ENCODE data around the gene RNASE3.
"Not testable (repeated sequence)": the region's sequence is repeated elsewhere in the genome, so short reads cannot be mapped to it uniquely, and the experiment has no call there.

The RNASE3 gene
- total RNA-seq, result 0 reads per million in 9 experiments

DNA sequence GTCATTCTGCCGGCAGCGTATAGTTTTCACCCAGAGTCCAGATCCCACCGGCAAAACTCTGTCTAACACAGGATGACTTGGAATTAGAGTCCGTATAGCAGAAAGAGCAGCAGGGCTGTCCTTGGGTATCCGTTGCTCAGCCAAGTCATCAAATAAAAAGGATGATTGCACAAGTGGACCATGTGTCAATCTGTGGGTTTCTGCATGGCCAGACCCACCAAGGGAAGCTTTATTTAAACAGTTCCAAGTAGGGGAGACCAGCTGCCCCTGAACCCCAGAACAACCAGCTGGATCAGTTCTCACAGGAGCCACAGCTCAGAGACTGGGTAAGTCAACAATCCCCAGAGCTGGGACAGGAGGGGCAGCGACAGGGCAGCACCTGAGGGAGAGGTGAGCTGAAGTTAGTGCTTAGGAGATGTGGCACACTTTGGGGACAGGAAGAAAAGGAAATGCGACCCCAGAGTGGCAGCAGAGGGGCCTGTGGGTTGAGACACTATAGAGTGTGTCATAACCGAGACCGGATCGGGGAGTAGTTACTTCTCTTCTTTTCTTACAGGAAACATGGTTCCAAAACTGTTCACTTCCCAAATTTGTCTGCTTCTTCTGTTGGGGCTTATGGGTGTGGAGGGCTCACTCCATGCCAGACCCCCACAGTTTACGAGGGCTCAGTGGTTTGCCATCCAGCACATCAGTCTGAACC is at the start of gene RNASE3:
Gene RNASE3 (plus strand): TSS at position 260 of the 700 bp plus-strand sequence. CDS start 302 bp downstream, at position 562.
- H3K4me3 Mint-ChIP-seq; H3K9me3 Mint-ChIP-seq; H3K4me1 Mint-ChIP-seq (ENCODE audit: low read depth in 2 of 2); H3K27ac Mint-ChIP-seq; H3K36me3 Mint-ChIP-seq (ENCODE audit: insufficient read depth); DNase-seq; ATAC-seq (replicated peaks): not testable (repeated sequence)
- H3K27me3 Mint-ChIP-seq, result peaks cover 49 to 66% of the 10 kb centered on the region in 2 donors

DNA sequence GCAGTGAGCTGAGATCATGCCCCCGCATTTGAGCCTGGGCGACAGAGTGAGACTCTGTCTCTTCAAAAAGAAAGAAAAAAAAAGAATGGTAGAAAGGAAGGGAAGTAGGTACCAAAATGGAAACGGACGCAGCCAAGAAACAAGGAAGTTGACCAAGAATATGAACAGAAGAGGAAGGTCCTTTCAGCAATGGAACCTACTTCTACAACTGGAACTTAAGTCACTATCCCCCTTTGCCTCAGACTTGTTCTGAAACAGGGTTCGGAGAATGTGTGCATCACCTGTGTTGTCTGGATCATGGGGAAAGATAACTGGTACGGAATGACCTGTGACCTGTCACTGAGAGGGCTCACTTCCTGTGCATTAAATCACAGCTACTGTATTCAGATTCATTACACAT is 44.6 kb upstream of the RNASE3 start:
- Mint-ChIP-seq H3K36me3 (ENCODE audit: insufficient read depth) (no peaks in the 10 kb centered on the region), H3K4me1 (ENCODE audit: low read depth in 2 of 2) (no peaks in the 10 kb centered on the region), H3K9me3 (no peaks in the 10 kb centered on the region), H3K4me3 (no peak overlapping the region), H3K27me3 (peaks cover 12 to 36% of the 10 kb centered on the region in 2 donors), H3K27ac (no peak overlapping the region)
- ATAC-seq (replicated peaks) (no peak), DNase-seq (no peak)

DNA sequence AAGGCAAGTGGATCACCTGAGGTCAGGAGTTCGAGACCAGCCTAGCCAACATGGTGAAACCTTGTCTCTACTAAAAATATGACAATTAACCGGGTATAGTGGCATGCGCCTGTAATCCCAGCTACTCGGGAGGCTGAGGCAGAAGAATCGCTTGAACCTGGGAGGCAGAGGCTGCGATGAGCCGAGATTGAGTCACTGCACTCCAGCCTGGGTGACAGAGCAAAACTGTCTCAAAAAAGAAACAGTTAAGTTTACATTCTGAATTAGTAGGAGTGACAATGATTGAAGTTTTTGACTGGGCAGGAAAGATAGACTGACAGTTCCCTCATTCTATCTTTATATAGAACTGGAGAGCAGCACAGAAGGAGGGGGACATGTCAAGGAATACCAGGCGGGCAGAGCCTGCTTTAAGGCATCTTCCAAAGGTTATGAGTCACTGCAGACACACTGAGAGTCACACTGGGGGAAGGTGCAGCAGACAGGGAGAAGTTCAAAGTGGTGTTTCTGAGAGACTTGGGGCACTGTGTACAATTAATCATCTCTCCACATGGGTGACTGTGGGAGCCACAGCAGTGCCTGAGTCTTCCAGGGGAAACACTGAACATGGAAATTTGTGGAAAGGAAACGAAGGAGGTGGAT is 42.8 kb upstream of the RNASE3 start:
- Mint-ChIP-seq H3K4me1 (ENCODE audit: low read depth in 2 of 2) (no peaks in the 10 kb centered on the region), H3K27me3 (peaks cover 12 to 36% of the 10 kb centered on the region in 2 donors), H3K36me3 (ENCODE audit: insufficient read depth) (no peaks in the 10 kb centered on the region), H3K9me3 (no peaks in the 10 kb centered on the region), H3K4me3 (no peak overlapping the region), H3K27ac (no peak overlapping the region)
- ATAC-seq (replicated peaks) (no peak), DNase-seq (no peak)

DNA sequence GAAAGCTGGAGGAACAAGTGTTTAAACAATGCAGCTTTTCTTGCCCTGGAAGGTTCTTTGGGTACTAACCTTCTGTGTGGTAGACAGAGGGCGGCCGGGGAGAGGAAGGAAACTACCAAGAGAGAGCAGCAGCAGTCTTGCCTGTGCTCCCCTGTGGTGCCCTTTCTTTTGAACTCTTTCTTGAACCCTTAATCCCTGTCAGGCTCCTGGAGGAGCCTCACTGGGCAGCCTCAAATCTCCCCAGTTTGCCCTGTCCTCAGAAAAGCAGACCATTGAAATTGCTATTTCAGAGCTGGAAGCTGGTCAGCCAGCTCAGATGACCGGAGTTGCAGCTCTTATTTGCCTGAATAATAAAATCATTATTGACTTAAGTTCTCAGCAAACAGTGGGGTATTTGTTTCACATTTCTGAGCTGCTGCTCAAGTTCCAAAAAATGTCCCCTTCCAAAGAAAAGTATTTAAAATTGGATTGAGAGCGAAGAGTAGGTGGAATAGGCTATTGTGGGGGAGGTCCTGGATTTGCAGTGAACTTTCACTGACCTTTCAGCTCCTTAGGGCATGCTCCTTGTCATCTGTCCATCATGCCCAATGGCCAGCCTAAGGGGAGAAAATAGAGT is 42.1 kb upstream of the RNASE3 start:
- no peak for ATAC-seq (replicated peaks)
- Mint-ChIP-seq H3K4me3 (no peak overlapping the region), H3K9me3 (no peaks in the 10 kb centered on the region), H3K4me1 (ENCODE audit: low read depth in 2 of 2) (no peaks in the 10 kb centered on the region), H3K27me3 (peaks cover 12 to 36% of the 10 kb centered on the region in 2 donors), H3K27ac (no peak overlapping the region), H3K36me3 (ENCODE audit: insufficient read depth) (no peaks in the 10 kb centered on the region)
- no peak for DNase-seq

DNA sequence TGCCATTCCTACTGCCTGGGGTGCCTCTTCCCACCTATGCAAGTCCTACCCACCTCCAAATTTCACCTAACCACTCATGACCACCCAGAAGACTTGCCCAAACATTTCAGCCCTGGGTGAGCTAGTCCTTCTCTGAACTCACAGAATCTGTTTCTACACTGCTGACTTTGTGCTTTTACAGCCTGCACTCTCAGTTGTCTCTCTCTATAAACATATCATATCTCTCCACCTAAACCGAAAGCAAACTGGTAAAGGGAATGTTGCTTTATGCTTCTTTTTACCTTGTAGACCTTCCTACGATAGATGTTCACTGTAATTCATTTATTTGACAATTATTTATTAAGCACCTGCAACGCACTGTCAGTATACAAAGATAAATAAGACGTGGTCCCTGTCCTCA is 38.1 kb upstream of the RNASE3 start:
- Mint-ChIP-seq H3K36me3 (ENCODE audit: insufficient read depth) (no peaks in the 10 kb centered on the region), H3K27me3 (peaks cover 20 to 32% of the 10 kb centered on the region in 2 donors), H3K9me3 (no peaks in the 10 kb centered on the region), H3K4me1 (ENCODE audit: low read depth in 2 of 2) (peaks cover 0 to 3% of the 10 kb centered on the region in 2 donors), H3K27ac (no peak overlapping the region), H3K4me3 (no peak overlapping the region)
- ATAC-seq (replicated peaks) (no peak), DNase-seq (no peak)

DNA sequence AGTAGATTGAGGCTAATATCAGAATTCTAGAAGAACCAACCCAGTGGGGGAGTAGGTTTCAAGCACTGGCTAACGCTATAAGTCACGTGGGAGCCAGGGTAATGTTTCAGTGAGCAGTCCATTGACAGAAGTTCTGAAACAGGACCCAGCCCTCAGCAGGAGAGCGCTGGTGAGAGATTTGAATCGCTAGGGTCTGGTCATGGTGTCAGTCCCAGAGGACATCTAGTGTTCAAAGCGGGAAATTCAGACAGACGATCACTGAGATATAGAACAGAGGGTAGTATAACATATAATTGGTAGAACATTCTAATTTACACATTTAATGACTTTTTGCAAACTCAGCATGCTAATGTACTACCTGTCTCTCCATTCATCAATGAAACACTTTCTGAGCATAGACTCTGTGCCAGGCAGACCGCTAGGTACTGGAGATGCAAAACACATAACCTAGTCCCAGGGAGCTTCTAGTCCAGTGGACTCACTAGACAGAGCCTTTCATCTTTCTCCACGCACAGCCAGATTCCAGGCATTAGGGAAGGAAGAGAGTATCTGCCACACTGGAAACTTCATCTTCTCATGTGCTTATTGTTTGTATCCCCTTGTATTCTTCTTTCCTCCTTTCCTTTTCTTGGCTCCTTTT is 35.4 kb upstream of the RNASE3 start:
- no peak overlapping the region for H3K4me3 Mint-ChIP-seq
- no peak overlapping the region for H3K27ac Mint-ChIP-seq
- ATAC-seq (replicated peaks), result peak; percentile 89
- peaks cover 27 to 32% of the 10 kb centered on the region in 2 donors for H3K27me3 Mint-ChIP-seq
- no peaks in the 10 kb centered on the region for H3K9me3 Mint-ChIP-seq
- H3K36me3 Mint-ChIP-seq (ENCODE audit: insufficient read depth), result no peaks in the 10 kb centered on the region
- peaks cover 0 to 3% of the 10 kb centered on the region in 2 donors for H3K4me1 Mint-ChIP-seq (ENCODE audit: low read depth in 2 of 2)
- peak; percentile 33 to 51 (median 38) for DNase-seq

DNA sequence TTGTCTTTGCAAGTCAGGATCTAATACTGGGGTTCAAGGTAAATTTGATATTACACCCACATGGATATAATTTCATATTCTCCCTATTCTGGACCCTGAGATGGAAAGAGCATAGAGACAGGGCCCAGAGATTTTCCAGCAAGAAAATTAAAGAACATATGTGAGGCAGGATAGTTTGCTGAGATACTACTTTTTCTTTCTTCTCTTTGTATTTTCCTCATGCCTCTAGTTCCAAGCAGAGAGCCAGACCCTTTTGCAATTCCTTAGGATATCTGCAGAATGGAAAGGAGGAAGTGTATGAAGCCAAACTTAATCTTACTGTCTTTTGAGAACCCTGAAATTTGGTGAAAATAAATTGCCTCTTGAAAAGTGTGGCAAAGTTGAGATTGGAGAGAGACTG is 34.0 kb upstream of the RNASE3 start:
- Mint-ChIP-seq H3K4me1 (ENCODE audit: low read depth in 2 of 2) (peaks cover 0 to 3% of the 10 kb centered on the region in 2 donors), H3K27ac (no peak overlapping the region), H3K4me3 (no peak overlapping the region), H3K27me3 (peaks cover 41% of the 10 kb centered on the region in 2 donors), H3K9me3 (no peaks in the 10 kb centered on the region), H3K36me3 (ENCODE audit: insufficient read depth) (no peaks in the 10 kb centered on the region)
- no peak for ATAC-seq (replicated peaks)
- no peak for DNase-seq

DNA sequence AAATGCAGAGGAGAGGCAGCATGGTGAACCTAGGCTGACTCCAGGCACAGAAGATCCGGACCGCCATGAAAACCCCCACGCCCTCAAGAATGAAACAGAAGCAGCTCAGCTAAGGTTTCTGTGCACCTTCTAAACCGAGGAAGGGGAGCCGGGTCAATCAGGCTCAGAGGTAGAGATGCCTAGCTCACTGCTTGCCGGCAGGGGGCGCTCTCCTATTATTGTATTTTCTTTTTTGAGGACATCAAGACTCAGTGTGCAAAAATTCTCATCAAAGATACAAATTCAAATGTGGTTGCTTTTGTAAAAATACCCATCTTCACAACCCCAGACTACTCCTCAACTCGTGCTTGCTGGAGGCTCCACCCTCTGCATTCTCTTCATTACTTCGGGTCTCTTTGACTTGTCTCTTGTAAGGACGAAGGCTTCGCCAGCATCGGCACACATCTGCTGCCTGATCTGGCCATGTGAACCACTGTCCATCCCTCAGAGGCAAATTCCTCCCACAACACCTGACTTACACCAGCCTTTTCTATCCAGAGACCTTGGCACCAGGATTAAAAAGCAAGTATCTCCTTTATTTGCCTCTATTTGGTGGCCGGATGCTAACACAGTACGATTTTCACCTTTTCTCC is 33.4 kb upstream of the RNASE3 start:
- Mint-ChIP-seq H3K36me3 (ENCODE audit: insufficient read depth) (no peaks in the 10 kb centered on the region), H3K9me3 (no peaks in the 10 kb centered on the region), H3K27me3 (peaks cover 44 to 46% of the 10 kb centered on the region in 2 donors), H3K4me3 (no peak overlapping the region), H3K27ac (no peak overlapping the region), H3K4me1 (ENCODE audit: low read depth in 2 of 2) (peaks cover 0 to 3% of the 10 kb centered on the region in 2 donors)
- peak; percentile 73 for ATAC-seq (replicated peaks)
- peak; percentile 66 to 71 (median 70) for DNase-seq

DNA sequence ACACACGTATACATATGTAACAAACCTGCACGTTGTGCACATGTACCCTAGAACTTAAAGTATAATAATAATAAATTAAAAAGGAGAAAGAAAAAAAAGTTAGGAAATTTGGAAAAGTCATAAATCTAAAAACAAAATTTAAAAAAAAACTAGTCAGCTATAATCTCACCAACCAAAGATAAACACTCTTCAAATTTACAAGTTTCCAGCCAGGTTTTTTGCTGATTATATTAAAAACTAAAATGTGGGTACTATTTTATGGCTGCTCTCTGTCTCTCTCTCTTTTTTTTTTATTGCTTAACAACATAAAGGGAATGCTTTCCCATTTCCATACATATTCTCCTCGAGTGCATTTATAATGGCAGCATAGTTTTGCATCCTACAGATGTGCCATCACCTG is 25.0 kb upstream of the RNASE3 start:
- H3K27ac Mint-ChIP-seq, result no peak overlapping the region
- no peak for ATAC-seq (replicated peaks)

DNA sequence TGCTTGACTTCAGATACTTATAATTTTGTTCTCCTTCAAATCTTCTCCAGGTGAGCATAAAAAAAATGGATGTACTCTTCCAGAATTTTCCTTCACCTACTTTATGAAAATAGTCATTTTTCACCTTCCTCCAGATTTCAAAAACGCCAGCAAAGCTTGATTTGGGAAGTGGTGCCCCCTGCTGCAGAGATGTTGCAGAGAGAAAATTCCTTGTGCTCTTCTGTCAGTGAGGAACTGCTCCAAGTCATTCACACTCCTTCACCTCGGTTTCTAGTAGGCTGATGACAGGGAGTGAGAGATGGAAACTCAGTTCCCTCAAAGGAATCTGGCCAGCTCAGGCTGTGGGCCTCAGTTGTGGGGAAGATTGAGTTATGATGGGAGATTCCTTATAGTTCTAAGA is 24.2 kb upstream of the RNASE3 start:
- no peaks in the 10 kb centered on the region for H3K4me1 Mint-ChIP-seq (ENCODE audit: low read depth in 2 of 2)
- peaks cover 4% of the 10 kb centered on the region for H3K36me3 Mint-ChIP-seq (ENCODE audit: insufficient read depth)
- no peaks in the 10 kb centered on the region for H3K9me3 Mint-ChIP-seq
- DNase-seq (no peak), ATAC-seq (replicated peaks) (no peak)
- H3K27ac Mint-ChIP-seq, result no peak overlapping the region
- H3K4me3 Mint-ChIP-seq, result no peak overlapping the region
- H3K27me3 Mint-ChIP-seq, result peaks cover 52 to 65% of the 10 kb centered on the region in 2 donors

More for the DNA sequence above, 25.0 kb upstream of the RNASE3 start:
- Mint-ChIP-seq H3K27me3 (peaks cover 52 to 70% of the 10 kb centered on the region in 2 donors), H3K4me1 (ENCODE audit: low read depth in 2 of 2) (no peaks in the 10 kb centered on the region), H3K36me3 (ENCODE audit: insufficient read depth) (peaks cover 4% of the 10 kb centered on the region), H3K9me3 (no peaks in the 10 kb centered on the region), H3K4me3 (no peak overlapping the region)
- no peak for DNase-seq

DNA sequence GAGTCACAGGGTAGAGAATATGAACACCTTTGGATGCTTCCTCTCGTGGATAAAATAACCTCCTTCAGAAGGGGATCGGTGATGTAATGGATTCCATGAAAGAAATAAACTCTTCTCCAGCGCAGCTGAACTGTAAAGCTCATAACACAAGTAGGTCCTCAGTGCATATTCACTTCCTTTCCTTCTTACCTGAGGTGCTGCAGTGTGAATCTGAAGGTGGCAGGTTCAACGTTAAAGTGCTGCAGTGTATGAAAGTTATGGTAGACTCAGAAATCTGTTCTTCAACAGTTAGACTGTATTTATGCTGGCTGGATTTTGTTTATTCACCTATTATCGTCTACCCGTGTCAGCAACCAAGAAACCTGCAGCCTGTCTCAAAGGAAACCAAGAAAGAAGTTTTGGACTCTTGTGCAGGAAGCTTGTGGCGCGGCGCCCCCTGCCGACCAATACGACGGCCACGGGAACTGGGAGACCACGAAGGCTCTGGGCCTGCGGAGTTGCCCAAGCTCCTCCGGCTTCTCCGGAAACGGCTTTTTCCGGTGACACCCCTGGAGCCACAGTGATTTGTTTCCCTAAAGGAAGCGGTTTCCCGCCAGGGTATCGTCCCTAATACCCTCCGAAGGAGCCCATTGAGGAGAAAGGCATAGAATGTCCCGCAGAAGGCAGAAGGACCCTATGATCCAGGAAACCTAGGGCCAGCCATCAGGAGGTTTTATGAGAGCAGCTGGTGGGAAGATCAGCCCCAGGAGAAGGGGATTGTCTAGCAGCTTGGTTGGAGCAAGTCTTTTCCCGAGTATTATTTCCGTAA is 17.6 kb upstream of the RNASE3 start:
- Mint-ChIP-seq H3K36me3 (ENCODE audit: insufficient read depth) (peaks cover 3% of the 10 kb centered on the region), H3K4me1 (ENCODE audit: low read depth in 2 of 2) (peaks cover 5 to 7% of the 10 kb centered on the region in 2 donors), H3K27ac (no peak overlapping the region), H3K4me3 (peak overlapping the region in 1 of 2 donors; percentile 40), H3K9me3 (no peaks in the 10 kb centered on the region), H3K27me3 (peaks cover 29 to 30% of the 10 kb centered on the region in 2 donors)
- peak; percentile 88 for ATAC-seq (replicated peaks)
- DNase-seq, result peak; percentile 69 to 75 (median 70)

DNA sequence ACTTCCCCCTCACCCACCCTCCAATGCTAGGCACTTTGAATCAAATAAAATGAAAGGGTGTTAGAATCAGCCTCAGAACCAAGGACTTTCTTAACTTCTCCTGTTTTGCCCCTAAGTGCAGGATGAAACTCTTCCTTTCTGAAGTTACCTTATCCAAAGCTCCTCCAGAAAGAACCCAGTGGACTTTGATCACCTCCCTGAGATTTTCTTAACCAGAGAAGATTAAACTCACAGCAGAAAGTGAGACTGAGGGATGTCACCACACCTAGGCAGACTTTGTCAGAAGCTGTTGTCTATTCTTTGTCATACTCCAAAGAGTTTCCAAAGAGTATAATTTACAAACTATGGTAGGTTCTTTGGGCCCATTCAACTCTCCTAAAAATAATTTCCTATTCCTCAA is 14.2 kb upstream of the RNASE3 start:
- ATAC-seq (replicated peaks) (no peak), DNase-seq (no peak)
- H3K27ac Mint-ChIP-seq, result no peak overlapping the region
- H3K9me3 Mint-ChIP-seq, result no peaks in the 10 kb centered on the region
- peaks cover 0 to 6% of the 10 kb centered on the region in 2 donors for H3K27me3 Mint-ChIP-seq
- H3K4me3 Mint-ChIP-seq, result no peak overlapping the region
- peaks cover 13 to 16% of the 10 kb centered on the region in 2 donors for H3K4me1 Mint-ChIP-seq (ENCODE audit: low read depth in 2 of 2)
- H3K36me3 Mint-ChIP-seq (ENCODE audit: insufficient read depth), result no peaks in the 10 kb centered on the region
